ENCODE results near the gene REP15. TPM values are rescaled to one million over a fixed set of nuclear protein-coding genes. Genes with fewer than 3 reads are reported as not detected.

The REP15 gene
- polyA plus RNA-seq, 3 donors, result not detected

DNA sequence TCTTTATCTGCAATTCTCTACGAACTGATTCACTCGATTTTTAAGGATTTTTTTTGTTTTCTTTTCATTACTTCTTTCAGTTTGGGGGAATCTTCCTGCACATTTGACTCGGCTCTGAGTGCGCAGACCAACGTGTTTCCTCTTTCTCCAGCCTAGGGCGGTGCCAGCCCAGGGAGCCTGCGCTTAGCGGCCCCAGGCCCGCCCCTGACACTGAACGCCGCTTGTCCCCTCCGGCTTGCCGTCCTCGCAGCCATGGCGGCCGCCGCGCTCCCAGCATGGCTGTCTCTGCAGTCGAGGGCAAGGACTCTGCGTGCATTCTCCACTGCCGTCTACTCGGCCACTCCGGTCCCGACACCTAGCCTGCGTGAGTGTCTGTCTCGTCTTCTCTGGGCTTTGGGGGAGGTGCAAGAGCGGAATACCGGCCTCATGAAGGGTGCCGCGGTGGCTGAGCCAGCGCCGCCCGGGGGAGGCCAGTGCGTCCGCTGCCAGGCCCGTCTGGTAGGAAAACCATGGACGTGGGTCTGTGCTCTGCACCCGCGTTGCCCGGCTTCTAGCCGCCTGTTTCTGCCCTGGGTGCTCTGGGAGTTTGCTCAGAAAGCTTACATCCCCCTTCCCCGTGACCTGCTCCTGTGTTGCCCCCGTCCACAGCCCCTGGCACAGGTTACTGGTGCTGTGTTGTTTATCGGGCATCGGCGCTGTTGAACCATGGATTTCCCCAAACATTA is 14.5 kb downstream of the REP15 start, which contains the start of gene MRPS35:
Gene MRPS35, plus strand, starts transcription at position 241 of the 725 bp plus-strand sequence. Its CDS starts 12 bp downstream, at position 253.
- H3K36me3 Mint-ChIP-seq, result peaks cover 5 to 25% of the 10 kb centered on the region in 2 donors
- peak within 1 kb of the TSS; percentile 87 for H3K4me2 ChIP-seq (replicated peaks; ENCODE audit: extremely low read depth, low read length, poor library complexity, severe bottlenecking)
- H3K9me3 ChIP-seq (replicated peaks in 1 of 2; ENCODE audit: control insufficient read depth in 1 of 2, insufficient read depth in 1 of 2, low read length in 2 of 2), result no peaks in the 10 kb centered on the region
- no peaks in the 10 kb centered on the region for H3K9me3 Mint-ChIP-seq
- H3K27me3 ChIP-seq (ENCODE audit: control insufficient read depth in 2 of 2, insufficient read depth in 2 of 2, low read length in 2 of 2), result no peaks in the 10 kb centered on the region
- H3K4me1 Mint-ChIP-seq, result peaks cover 20% of the 10 kb centered on the region
- WGBS (ENCODE audit: insufficient coverage), result under 1% methylated on average over 44 of the region's 46 CpGs
- H3K36me3 ChIP-seq (replicated peaks in 1 of 2; ENCODE audit: control insufficient read depth in 1 of 2, insufficient read depth in 2 of 2, low read length in 2 of 2), result peaks cover 3 to 29% of the 10 kb centered on the region in 2 donors
- H3K4me3 ChIP-seq (replicated peaks in 1 of 3; ENCODE audit: low read depth in 2 of 3, low read length in 3 of 3), result peak within 1 kb of the TSS; percentile 86 to 95 (median 88)
- peak within 1 kb of the TSS; percentile 75 for H3K9ac ChIP-seq (ENCODE audit: insufficient read depth, low read length, poor library complexity, severe bottlenecking)
- H3K27ac ChIP-seq (ENCODE audit: low read depth in 1 of 2, low read length in 2 of 2), result peak within 1 kb of the TSS; percentile 37 to 93
- H2AFZ ChIP-seq (ENCODE audit: insufficient read depth, low read depth, low read length, poor library complexity, severe bottlenecking), result peak within 1 kb of the TSS; percentile 92
- H3K4me1 ChIP-seq (ENCODE audit: control insufficient read depth in 1 of 2, insufficient read depth in 2 of 2, low read length in 2 of 2), result peaks cover 16 to 19% of the 10 kb centered on the region in 2 donors
- H3K27ac Mint-ChIP-seq, result peak within 1 kb of the TSS; percentile 85 to 97 (median 92)
- H3K27me3 Mint-ChIP-seq (ENCODE audit: low read depth in 3 of 3), result peaks cover 0 to 5% (median 0%) of the 10 kb centered on the region in 3 donors
- TF ChIP-seq, protein P1, sequence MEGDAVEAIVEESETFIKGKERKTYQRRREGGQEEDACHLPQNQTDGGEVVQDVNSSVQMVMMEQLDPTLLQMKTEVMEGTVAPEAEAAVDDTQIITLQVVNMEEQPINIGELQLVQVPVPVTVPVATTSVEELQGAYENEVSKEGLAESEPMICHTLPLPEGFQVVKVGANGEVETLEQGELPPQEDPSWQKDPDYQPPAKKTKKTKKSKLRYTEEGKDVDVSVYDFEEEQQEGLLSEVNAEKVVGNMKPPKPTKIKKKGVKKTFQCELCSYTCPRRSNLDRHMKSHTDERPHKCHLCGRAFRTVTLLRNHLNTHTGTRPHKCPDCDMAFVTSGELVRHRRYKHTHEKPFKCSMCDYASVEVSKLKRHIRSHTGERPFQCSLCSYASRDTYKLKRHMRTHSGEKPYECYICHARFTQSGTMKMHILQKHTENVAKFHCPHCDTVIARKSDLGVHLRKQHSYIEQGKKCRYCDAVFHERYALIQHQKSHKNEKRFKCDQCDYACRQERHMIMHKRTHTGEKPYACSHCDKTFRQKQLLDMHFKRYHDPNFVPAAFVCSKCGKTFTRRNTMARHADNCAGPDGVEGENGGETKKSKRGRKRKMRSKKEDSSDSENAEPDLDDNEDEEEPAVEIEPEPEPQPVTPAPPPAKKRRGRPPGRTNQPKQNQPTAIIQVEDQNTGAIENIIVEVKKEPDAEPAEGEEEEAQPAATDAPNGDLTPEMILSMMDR (IDR thresholded peaks at IDR 0.05), result no peak
- intact Hi-C loops (cut with micrococcal nuclease), result no loop called here
- peaks cover 41% of the 10 kb centered on the region for H3K79me2 ChIP-seq (ENCODE audit: insufficient read depth, low read length)
- peak; percentile 85 to 91 (median 87) for DNase-seq
- H3K4me3 Mint-ChIP-seq, result peak within 1 kb of the TSS; percentile 99 to 100
- peaks cover 17% of the 10 kb centered on the region for H4K20me1 ChIP-seq (ENCODE audit: insufficient read depth, low read length)

GRCh38 chr12:27711317-27711682 is 15.1 kb downstream of the REP15 start:
- peak overlapping the region; percentile 92 for H2AFZ ChIP-seq (ENCODE audit: insufficient read depth, low read depth, low read length, poor library complexity, severe bottlenecking)
- H3K4me1 ChIP-seq (ENCODE audit: control insufficient read depth in 1 of 2, insufficient read depth in 2 of 2, low read length in 2 of 2), result peaks cover 16 to 19% of the 10 kb centered on the region in 2 donors
- peaks cover 9 to 34% of the 10 kb centered on the region in 2 donors for H3K36me3 ChIP-seq (replicated peaks in 1 of 2; ENCODE audit: control insufficient read depth in 1 of 2, insufficient read depth in 2 of 2, low read length in 2 of 2)
- H3K36me3 Mint-ChIP-seq, result peaks cover 9 to 30% of the 10 kb centered on the region in 2 donors
- H3K4me3 ChIP-seq (replicated peaks in 1 of 3; ENCODE audit: low read depth in 2 of 3, low read length in 3 of 3), result peak overlapping the region; percentile 86 to 95 (median 88)
- H3K27ac ChIP-seq (ENCODE audit: low read depth in 1 of 2, low read length in 2 of 2), result peak overlapping the region; percentile 18 to 93
- no peaks in the 10 kb centered on the region for H3K27me3 ChIP-seq (ENCODE audit: control insufficient read depth in 2 of 2, insufficient read depth in 2 of 2, low read length in 2 of 2)
- TF ChIP-seq, protein P1 (IDR thresholded peaks at IDR 0.05), result no peak
- intact Hi-C loops (cut with micrococcal nuclease), result no loop called here
- H3K4me2 ChIP-seq (replicated peaks; ENCODE audit: extremely low read depth, low read length, poor library complexity, severe bottlenecking), result peak overlapping the region; percentile 87
- DNase-seq, result no peak
- H3K27ac Mint-ChIP-seq, result peak overlapping the region; percentile 37 to 97 (median 92)
- peak overlapping the region; percentile 99 to 100 for H3K4me3 Mint-ChIP-seq
- H3K79me2 ChIP-seq (ENCODE audit: insufficient read depth, low read length), result peaks cover 41% of the 10 kb centered on the region
- peaks cover 17% of the 10 kb centered on the region for H4K20me1 ChIP-seq (ENCODE audit: insufficient read depth, low read length)
- no peaks in the 10 kb centered on the region for H3K9me3 ChIP-seq (replicated peaks in 1 of 2; ENCODE audit: control insufficient read depth in 1 of 2, insufficient read depth in 1 of 2, low read length in 2 of 2)
- 0% methylated on average over 6 of the region's 11 CpGs for WGBS (ENCODE audit: insufficient coverage)
- peak overlapping the region; percentile 75 for H3K9ac ChIP-seq (ENCODE audit: insufficient read depth, low read length, poor library complexity, severe bottlenecking)
- H3K4me1 Mint-ChIP-seq, result peaks cover 20% of the 10 kb centered on the region
- H3K27me3 Mint-ChIP-seq (ENCODE audit: low read depth in 3 of 3), result peaks cover 0 to 5% (median 0%) of the 10 kb centered on the region in 3 donors
- no peaks in the 10 kb centered on the region for H3K9me3 Mint-ChIP-seq

Measured in CD14-positive monocyte (primary cell).